ENCODE data around the gene SYNJ2BP.

SYNJ2BP gene

DNA sequence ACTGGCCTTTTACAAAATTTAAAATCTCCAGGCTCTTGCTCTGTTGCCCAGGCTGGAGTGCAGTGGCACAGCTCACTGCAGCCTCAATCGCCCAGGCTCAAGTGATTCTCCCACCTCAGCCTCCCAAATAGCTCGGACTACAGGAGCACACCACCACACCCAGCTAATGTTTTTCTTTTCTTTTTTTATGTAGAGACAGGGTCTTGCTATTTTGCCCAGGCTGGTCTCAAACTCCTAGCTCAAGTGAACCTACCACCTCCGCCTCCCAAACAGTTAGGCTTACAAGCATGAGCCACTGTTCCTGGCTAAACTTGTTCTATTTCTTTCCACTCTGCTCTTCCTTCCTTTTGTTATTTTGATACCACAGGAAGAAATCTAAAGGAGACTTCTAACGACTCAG is 15.2 kb downstream of the SYNJ2BP start:
- H3K4me3 ChIP-seq (ENCODE audit: low read length), result no peak overlapping the region
- TF ChIP-seq, protein P1, sequence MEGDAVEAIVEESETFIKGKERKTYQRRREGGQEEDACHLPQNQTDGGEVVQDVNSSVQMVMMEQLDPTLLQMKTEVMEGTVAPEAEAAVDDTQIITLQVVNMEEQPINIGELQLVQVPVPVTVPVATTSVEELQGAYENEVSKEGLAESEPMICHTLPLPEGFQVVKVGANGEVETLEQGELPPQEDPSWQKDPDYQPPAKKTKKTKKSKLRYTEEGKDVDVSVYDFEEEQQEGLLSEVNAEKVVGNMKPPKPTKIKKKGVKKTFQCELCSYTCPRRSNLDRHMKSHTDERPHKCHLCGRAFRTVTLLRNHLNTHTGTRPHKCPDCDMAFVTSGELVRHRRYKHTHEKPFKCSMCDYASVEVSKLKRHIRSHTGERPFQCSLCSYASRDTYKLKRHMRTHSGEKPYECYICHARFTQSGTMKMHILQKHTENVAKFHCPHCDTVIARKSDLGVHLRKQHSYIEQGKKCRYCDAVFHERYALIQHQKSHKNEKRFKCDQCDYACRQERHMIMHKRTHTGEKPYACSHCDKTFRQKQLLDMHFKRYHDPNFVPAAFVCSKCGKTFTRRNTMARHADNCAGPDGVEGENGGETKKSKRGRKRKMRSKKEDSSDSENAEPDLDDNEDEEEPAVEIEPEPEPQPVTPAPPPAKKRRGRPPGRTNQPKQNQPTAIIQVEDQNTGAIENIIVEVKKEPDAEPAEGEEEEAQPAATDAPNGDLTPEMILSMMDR (IDR thresholded peaks at IDR 0.05; ENCODE audit: insufficient read depth, low read depth, low read length, missing control alignments), result no peak
- no peak for DNase-seq (ENCODE audit: low read depth)

DNA sequence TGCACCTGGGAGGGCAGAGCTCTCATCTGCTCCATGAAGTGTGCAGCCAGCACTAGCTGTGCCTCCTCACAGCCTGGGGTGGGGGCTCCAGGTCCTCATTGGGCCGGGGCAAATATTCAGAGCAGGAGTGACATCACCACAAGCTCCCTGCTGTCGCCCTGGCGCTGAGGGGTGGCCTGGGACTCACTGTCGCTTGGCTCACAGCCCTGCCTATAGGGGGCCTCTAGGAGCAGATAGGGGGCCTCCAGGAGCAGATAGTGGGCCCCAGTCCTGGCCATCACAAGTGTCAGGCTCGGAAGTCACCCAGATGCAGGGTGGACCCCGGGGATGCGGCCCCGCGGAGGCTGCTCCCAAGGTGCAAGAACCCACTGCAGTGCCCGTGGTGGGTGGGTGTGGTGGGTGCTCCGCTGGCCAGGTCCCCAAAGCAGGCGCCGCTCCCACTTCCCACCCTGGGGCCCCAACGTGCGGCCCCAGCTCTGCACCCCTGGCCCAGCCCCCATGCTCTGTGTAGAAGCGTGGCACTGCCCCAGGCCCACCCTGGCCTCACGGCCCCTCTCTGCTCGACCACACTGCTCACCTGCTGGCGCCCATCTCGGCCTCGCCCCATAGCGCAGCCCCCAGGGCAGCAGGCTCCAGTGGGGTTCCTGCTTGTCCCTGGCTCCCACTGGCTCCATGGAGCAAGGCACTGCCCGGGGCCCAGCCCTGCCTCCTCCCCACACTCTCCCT is 18.0 kb downstream of the SYNJ2BP start:
- H3K4me3 ChIP-seq (ENCODE audit: low read length), result no peak overlapping the region
- TF ChIP-seq, protein P1 (IDR thresholded peaks at IDR 0.05; ENCODE audit: insufficient read depth, low read depth, low read length, missing control alignments), result no peak
- no peak for DNase-seq (ENCODE audit: low read depth)

DNA sequence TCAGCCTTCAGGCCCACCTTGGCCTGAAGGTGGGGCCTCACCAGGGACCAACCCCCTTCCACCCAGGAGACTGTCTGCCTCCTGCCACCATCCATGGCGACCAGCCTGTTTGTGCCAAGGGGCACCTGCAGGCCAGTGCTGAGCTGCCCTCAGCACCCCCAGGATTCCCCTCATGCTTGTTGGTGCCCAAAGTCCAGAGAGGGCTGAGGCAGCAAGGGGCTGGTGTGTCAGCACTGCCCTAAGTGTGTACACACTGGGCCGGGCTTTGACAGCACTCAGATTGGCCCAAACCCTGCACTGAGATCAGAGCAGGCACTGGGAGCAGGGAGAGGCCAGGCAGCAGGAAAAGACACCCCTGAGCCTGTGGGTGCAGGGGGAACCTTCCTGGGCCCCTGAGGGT is 18.6 kb downstream of the SYNJ2BP start:
- no peak for DNase-seq (ENCODE audit: low read depth)
- TF ChIP-seq, protein P1 (IDR thresholded peaks at IDR 0.05; ENCODE audit: insufficient read depth, low read depth, low read length, missing control alignments), result no peak
- no peak overlapping the region for H3K4me3 ChIP-seq (ENCODE audit: low read length)

DNA sequence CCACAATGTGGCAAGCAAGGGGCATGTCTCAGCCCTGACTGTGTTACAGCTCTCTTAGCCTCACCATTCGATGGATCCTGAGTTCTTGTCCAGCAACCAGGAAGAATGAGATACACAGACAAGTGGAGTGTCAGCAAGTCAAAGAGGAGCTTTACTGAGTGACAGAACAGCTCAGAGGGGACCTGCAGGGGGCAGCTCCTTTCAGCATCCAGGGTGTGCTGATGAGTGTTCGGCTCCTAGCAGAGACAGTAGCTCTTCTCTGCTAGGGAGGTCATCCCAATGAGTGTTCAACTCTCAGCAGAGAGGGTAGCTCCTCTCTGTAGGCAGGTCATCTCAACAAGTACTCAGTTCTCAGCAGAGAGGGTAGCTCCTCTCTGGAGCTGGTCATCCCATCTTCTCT is 19.1 kb downstream of the SYNJ2BP start:
- DNase-seq (ENCODE audit: low read depth), result no peak
- H3K4me3 ChIP-seq (ENCODE audit: low read length), result no peak overlapping the region
- TF ChIP-seq, protein P1 (IDR thresholded peaks at IDR 0.05; ENCODE audit: insufficient read depth, low read depth, low read length, missing control alignments), result no peak

DNA sequence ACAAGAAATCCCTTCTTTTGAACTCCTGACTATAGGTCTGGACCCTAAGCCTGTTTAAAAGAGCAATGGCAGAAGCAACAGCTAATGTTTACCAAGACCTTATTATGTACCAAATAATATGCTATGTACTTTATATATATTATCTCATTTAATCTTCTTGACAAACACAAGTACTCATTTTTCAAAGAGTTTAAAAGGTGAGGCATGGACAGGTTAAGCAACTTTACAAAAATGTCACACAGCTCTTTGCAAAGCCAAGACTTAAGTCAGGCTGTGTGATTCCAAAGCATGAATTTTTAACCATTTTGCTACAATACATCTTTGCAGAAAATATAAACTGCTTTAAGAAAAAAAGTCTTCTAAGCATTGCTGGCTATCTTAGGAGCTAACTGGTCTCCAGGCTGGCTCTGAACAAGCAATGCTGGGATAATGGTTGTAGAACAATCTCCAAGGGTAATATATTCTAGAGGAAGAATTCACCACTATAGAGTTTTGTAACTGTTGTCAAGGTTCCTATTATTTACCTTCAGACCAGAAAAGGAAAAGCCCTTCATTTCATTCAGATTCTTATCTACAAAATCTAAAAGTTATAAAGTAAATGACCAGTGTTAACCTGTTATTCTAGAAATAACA is 22.1 kb downstream of the SYNJ2BP start:
- TF ChIP-seq, protein P1 (IDR thresholded peaks at IDR 0.05; ENCODE audit: insufficient read depth, low read depth, low read length, missing control alignments), result no peak
- H3K4me3 ChIP-seq (ENCODE audit: low read length), result no peak overlapping the region
- peak; percentile 8 for DNase-seq (ENCODE audit: low read depth)

DNA sequence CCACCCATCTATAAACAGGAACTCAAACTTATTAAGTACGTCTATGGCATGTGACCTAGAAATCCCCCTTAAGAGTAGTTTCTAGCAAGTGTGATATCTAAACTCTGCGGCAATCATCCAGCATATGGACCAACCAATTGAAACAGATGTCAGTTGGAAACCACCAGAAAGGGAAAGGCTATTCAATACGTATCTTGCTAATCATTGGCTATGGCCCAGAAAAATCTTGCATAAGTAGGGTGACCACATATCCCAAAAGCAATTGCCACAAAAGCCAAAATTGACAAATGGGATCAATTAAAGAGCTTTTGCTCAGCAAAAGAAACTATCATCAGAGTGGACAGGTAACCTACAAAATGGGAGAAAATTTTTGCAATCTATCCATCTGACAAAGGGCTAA is 24.2 kb downstream of the SYNJ2BP start:
- no peak overlapping the region for H3K4me3 ChIP-seq (ENCODE audit: low read length)
- DNase-seq (ENCODE audit: low read depth), result no peak
- TF ChIP-seq, protein P1 (IDR thresholded peaks at IDR 0.05; ENCODE audit: insufficient read depth, low read depth, low read length, missing control alignments), result no peak

Measured in epithelial cell of esophagus (primary cell).